IPS-NIHi11 (cell line): ENCODE data around the gene SSNA1.

ENCODE experiments used
- DNase-seq: peaks from one replicate; pipeline ENCODE4 v3.0.0; 2012; ENCODE audit warnings: mixed read lengths, low spot score

Gene SSNA1

GRCh38 chr9:137188490-137189296, at the start of gene SSNA1, which contains the start of gene ANAPC2:
TSS of gene SSNA1 (plus strand) at chr9:137188676. CDS start at chr9:137188727, 51 bp downstream.
TSS of gene ANAPC2 (minus strand) at chr9:137188560. CDS start at chr9:137188532, 28 bp downstream.
- peak; percentile 94 for DNase-seq

- peak; percentile 93 for DNase-seq
Measured at GRCh38 chr9:137138722-137139467, 49.6 kb upstream of the SSNA1 start, which contains the start of gene GRIN1. TSS of gene GRIN1 (plus strand) at chr9:137139154. CDS start at chr9:137139487, 333 bp downstream.

GRCh38 chr9:137139468-137140150, 48.9 kb upstream of the SSNA1 start:
- DNase-seq, result no peak

- DNase-seq, result peak; percentile 42
Measured at GRCh38 chr9:137140151-137141012, 48.1 kb upstream of the SSNA1 start.

GRCh38 chr9:137141050-137141810, 47.2 kb upstream of the SSNA1 start:
- peak; percentile 4 for DNase-seq

- DNase-seq, result peak; percentile 4
Measured at GRCh38 chr9:137141976-137142936, 46.2 kb upstream of the SSNA1 start.

- no peak for DNase-seq
Measured at GRCh38 chr9:137143459-137143858, 45.0 kb upstream of the SSNA1 start.

- peak; percentile 23 for DNase-seq
Measured at GRCh38 chr9:137145731-137146526, 42.5 kb upstream of the SSNA1 start.

GRCh38 chr9:137146527-137146918, 42.0 kb upstream of the SSNA1 start:
- DNase-seq, result peak; percentile 63

GRCh38 chr9:137147091-137147792, 41.2 kb upstream of the SSNA1 start:
- peak; percentile 7 for DNase-seq

- DNase-seq, result no peak
Measured at GRCh38 chr9:137147793-137148160, 40.7 kb upstream of the SSNA1 start.

GRCh38 chr9:137148242-137148641, 40.2 kb upstream of the SSNA1 start:
- no peak for DNase-seq

GRCh38 chr9:137148661-137149060, 39.8 kb upstream of the SSNA1 start:
- no peak for DNase-seq

GRCh38 chr9:137149363-137149762, 39.1 kb upstream of the SSNA1 start:
- DNase-seq, result no peak

GRCh38 chr9:137149942-137150616, 38.4 kb upstream of the SSNA1 start:
- DNase-seq, result peak; percentile 62

GRCh38 chr9:137150617-137151457, 37.6 kb upstream of the SSNA1 start:
- peak; percentile 62 for DNase-seq
